Nephron (organoid): Measurements from ENCODE around the gene ANGPTL4.

Experiments
- H3K27ac Mint-ChIP-seq, 3 experiments: 2 replicates each; pipeline ENCODE4 v1.8.0; 2020; ENCODE audit warnings: mixed read lengths in 3 of 3, mild to moderate bottlenecking in 2 of 3, moderate library complexity in 1 of 3
- H3K27me3 Mint-ChIP-seq: 2 replicates; pipeline ENCODE4 v1.8.0; 2021; ENCODE audit warnings: low read depth, mild to moderate bottlenecking, moderate library complexity, mixed read lengths
- H3K36me3 Mint-ChIP-seq: 2 replicates; pipeline ENCODE4 v1.8.0; 2020; ENCODE audit warnings: low read depth, mixed read lengths
- H3K4me1 Mint-ChIP-seq: 2 replicates; pipeline ENCODE4 v1.8.0; 2020; ENCODE audit warnings: mixed read lengths
- H3K4me3 Mint-ChIP-seq, 3 experiments: 2 replicates each; pipeline ENCODE4 v1.8.0; 2020; ENCODE audit warnings: mild to moderate bottlenecking in 3 of 3, mixed read lengths in 3 of 3, moderate library complexity in 2 of 3
- H3K9me3 Mint-ChIP-seq: 2 replicates; pipeline ENCODE4 v1.8.0; 2020; ENCODE audit warnings: mixed read lengths
- TF ChIP-seq, protein P1 (sequence below), 3 experiments: fragments of 200-600 bp; sonication (generic); IDR thresholded peaks; one replicate each; pipeline ENCODE4 v1.5.0; 2021; ENCODE audit warnings: antibody characterized with exemption in 3 of 3; ENCODE audit not compliant: unreplicated experiment in 3 of 3

ANGPTL4 gene

DNA sequence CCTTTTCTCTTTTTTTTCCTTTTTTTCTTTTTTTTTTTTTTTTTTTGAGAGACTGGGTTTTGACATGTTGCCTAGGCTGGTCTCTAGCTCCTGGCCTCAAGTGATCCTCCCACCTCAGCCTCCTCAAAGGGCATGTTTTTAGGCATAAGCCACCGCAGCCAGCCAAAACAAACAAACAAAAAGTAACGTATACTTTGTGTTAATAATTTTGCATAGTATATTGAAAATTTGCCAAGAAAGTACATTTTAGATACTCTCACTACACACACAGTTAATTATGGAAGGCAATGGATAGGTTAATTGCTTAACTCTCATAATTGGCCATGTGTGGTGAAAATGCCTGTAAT lies 24.6 kb downstream of the ANGPTL4 start:
- H3K4me3 Mint-ChIP-seq = peak overlapping the region; percentile 13 to 52 (median 27)
- H3K36me3 Mint-ChIP-seq = peaks cover 10% of the 10 kb centered on the region
- TF ChIP-seq, protein P1, sequence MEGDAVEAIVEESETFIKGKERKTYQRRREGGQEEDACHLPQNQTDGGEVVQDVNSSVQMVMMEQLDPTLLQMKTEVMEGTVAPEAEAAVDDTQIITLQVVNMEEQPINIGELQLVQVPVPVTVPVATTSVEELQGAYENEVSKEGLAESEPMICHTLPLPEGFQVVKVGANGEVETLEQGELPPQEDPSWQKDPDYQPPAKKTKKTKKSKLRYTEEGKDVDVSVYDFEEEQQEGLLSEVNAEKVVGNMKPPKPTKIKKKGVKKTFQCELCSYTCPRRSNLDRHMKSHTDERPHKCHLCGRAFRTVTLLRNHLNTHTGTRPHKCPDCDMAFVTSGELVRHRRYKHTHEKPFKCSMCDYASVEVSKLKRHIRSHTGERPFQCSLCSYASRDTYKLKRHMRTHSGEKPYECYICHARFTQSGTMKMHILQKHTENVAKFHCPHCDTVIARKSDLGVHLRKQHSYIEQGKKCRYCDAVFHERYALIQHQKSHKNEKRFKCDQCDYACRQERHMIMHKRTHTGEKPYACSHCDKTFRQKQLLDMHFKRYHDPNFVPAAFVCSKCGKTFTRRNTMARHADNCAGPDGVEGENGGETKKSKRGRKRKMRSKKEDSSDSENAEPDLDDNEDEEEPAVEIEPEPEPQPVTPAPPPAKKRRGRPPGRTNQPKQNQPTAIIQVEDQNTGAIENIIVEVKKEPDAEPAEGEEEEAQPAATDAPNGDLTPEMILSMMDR (IDR thresholded peaks at IDR 0.05; ENCODE audit: unreplicated experiment in 3 of 3) = no peak
- peak overlapping the region in 1 of 3 experiments; percentile 40 for H3K27ac Mint-ChIP-seq
- no peaks in the 10 kb centered on the region for H3K27me3 Mint-ChIP-seq
- H3K4me1 Mint-ChIP-seq = peaks cover 24% of the 10 kb centered on the region
- H3K9me3 Mint-ChIP-seq = no peaks in the 10 kb centered on the region

DNA sequence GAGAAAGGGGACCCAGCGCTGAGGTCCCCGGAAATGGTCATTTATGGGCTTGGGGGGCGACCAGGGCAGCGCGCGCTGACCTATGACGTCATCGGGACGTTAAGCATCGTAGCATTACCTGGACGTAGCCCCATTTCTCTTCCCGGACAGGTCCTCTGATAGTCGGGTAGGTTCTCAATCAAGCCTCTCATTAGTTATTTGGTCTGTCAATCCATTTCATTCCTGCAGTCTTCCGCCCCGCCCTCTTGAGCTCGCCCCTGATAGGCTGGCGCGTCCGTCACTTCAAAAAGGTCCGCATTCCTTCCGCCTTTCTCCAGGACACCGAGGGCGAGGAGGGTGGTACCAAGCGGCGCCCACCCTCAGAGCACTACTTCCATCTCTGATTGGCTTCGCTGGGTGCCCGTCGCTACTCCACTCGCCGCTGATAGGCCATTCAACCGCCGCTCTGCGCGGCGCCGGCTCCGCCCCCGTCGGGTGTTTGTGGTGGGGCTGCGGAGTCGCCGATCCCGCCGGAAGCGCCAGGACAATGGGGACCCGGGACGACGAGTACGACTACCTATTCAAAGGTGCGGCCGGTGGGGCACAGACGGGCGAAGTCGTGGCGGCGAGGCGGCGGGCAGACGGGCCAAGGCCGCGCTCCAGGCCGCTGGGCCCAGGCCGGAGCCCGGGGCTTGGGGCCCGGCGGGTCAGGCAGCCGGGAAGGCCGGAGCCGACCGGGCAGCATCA lies 26.1 kb downstream of the ANGPTL4 start, which contains the start of gene RAB11B:
Gene RAB11B, plus strand, starts transcription at position 470 of the 726 bp plus-strand sequence. Its CDS starts 57 bp downstream, at position 527.
- Mint-ChIP-seq H3K27ac (peak within 1 kb of the TSS; percentile 71 to 98 (median 87)), H3K4me1 (peaks cover 25% of the 10 kb centered on the region), H3K27me3 (no peaks in the 10 kb centered on the region), H3K36me3 (peaks cover 10% of the 10 kb centered on the region), H3K4me3 (peak within 1 kb of the TSS; percentile 92 to 95 (median 92)), H3K9me3 (no peaks in the 10 kb centered on the region)
- TF ChIP-seq, protein P1 (IDR thresholded peaks at IDR 0.05; ENCODE audit: unreplicated experiment in 3 of 3) = no peak

DNA sequence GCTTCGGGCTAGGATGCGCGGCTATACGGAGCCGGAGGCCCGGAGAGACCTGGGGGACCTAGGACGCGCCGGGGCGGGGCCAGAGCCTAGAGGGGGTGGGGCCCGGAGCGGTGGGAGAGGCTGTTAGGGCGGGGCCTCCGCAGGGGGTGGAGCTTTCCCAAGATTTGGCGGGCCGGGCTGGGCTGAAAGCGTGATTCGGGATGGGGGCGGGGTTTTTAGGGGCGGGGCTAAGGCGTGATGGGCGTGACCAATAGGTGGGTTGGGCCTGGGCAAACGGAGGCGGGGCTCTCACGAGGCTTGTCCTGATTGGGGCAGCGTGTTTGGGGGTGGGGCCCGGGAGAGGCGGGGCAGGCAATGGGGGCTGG lies 26.6 kb downstream of the ANGPTL4 start:
- peak overlapping the region; percentile 85 to 92 (median 92) for H3K4me3 Mint-ChIP-seq
- H3K36me3 Mint-ChIP-seq = peaks cover 10% of the 10 kb centered on the region
- no peaks in the 10 kb centered on the region for H3K9me3 Mint-ChIP-seq
- peaks cover 25% of the 10 kb centered on the region for H3K4me1 Mint-ChIP-seq
- H3K27me3 Mint-ChIP-seq = no peaks in the 10 kb centered on the region
- TF ChIP-seq, protein P1 (IDR thresholded peaks at IDR 0.05; ENCODE audit: unreplicated experiment in 3 of 3) = no peak
- H3K27ac Mint-ChIP-seq = peak overlapping the region; percentile 71 to 98 (median 87)

DNA sequence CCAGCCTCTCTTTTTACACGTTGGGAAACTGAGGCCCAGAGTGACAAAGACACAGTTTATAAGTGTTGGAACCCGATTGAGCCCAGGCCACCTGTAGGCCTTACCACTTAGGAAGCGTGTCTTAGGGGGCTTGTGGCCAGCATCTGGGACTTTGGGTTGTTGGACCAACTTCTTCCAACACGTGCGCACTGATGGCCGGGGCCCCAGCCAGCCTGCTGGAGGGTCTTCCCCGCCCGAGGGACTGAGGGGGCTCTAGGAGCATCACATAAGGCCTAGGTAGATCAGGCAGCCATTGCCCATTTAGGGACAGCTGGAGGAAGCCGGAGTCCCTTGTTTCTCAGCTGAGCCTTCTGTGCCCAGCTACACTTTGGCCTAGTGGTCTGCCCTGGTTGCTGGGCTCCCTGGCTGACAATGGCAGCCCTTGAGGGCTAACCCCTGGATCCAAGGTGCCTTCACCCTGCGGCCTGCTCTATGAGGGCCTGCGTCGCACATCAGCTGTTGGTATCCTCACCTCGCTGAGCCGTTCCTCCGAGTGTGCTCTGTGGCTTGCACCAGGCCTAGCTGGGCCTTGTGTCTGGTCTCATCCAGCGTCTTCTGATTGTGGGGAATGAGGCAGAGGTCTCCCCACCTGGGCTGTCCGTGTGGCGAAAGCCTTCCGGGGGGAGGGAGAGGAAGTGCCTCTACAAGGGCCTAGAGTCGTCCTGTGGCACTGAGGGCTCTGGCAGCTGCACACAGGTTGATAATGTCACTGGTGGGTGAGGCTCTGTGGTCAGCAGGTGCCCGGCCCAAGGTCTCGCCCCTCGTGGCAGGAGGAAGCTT lies 27.5 kb downstream of the ANGPTL4 start:
- Mint-ChIP-seq H3K4me3 (peak overlapping the region; percentile 85 to 92 (median 92)), H3K36me3 (peaks cover 10% of the 10 kb centered on the region), H3K27ac (peak overlapping the region; percentile 79 to 98 (median 87))

DNA sequence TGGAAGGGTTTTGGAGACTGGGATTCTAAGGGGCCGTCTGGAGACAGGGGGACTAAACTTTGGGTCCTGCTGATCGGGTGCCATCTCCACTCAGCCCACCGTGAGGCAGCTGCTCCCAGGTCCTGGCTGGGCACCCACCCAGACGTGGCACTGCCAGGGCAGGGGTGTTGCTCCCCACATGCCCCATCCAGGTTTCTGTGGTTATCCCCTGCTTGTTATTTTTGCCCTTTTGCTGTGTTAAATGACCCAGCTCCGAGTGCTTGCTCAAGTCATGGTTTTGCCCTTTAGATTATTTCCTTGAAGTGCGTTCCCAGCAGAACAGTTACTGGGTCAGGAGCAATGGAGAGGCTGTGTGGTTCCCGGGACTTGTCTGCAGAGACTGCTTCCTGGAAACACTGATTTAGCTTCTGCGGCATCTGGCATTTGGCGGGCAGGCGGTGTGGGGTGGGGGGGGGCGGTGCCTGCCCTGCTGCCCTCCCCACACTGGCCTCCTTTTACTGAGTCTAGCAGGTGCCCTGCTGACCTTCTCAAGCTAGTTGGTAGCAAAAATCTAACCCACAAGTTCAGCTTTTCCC lies 28.1 kb downstream of the ANGPTL4 start:
- TF ChIP-seq, protein P1 (IDR thresholded peaks at IDR 0.05; ENCODE audit: unreplicated experiment in 3 of 3) = no peak
- Mint-ChIP-seq H3K9me3 (no peaks in the 10 kb centered on the region), H3K27ac (peak overlapping the region; percentile 79 to 87 (median 86)), H3K4me1 (peaks cover 30% of the 10 kb centered on the region), H3K27me3 (no peaks in the 10 kb centered on the region), H3K4me3 (peak overlapping the region; percentile 60 to 92 (median 75)), H3K36me3 (peaks cover 5% of the 10 kb centered on the region)

More for the DNA sequence above, 27.5 kb downstream of the ANGPTL4 start:
- peaks cover 25% of the 10 kb centered on the region for H3K4me1 Mint-ChIP-seq
- no peaks in the 10 kb centered on the region for H3K9me3 Mint-ChIP-seq
- H3K27me3 Mint-ChIP-seq = no peaks in the 10 kb centered on the region
- TF ChIP-seq, protein P1 (IDR thresholded peaks at IDR 0.05; ENCODE audit: unreplicated experiment in 3 of 3) = no peak
